NCI-H446 treated with DMSO at 0.1 percent for 48 hours (cell line): ENCODE results near the gene TMEM38B.

ENCODE experiments used
- DNase-seq: peaks from one replicate; lab custom pipeline; 2025; lab: John Stamatoyannopoulos, UW

Gene TMEM38B

GRCh38 chr9:105694190-105694847 is at the start of gene TMEM38B:
Gene TMEM38B, plus strand, starts transcription at chr9:105694541. Its CDS starts 120 bp downstream, at chr9:105694661.
- peak; percentile 48 for DNase-seq

GRCh38 chr9:105646879-105647594 is 47.3 kb upstream of the TMEM38B start:
- no peak for DNase-seq

DNA sequence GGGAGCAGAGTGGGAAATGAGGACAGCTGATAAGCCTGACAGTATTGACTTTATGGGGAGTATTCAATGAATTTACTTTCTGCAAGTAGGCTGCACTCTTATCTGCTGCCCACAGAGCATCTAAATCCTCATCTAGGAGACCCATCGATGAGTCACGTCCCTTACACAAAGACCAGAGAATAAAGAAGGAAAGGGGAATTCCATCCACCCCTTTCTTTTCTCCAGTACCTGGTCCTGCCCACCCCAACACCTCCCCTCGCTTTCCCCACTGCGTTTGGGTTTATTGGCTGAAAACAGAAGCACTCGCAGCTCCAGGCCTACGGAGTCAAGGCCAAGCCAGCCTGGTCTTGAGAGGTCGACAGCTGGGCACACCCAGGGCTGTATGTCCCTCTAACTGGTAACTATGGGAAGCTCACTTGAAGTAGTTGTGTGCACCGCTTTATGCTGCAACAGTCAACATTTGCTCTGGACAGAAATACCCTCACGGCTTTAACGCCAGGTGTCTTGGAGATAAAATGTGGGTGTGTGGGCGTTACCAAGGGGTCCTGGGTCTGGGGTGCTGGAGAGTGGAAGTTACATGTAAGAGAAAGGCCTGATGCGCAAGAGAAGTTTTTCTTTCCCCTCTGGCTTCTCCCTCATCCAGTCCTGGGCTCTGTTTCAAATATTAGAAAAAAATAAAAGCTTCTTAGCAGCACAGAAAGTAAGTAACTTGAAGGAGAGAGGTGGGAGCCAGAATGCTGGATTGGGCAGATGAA is 46.6 kb upstream of the TMEM38B start:
- DNase-seq = no peak

DNA sequence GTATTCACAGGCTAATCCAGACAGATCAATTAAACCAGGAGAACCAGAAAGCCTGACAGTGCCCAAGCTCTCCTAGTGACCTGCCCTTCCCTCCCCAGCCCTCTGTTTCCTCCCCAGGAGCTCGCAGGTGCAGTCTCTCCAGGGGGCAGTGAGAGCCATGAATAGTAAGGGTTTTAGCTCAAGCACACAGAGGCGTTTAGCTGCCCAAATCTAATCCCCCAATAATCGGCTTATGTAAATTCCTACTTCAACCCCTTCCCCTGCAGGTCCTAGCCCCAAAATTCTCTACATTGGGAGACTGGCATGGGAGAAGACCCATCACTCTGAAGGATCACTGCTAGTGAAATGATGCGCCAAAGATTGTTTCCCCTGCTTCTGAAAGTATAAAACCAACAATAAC is 42.5 kb upstream of the TMEM38B start:
- no peak for DNase-seq

DNA sequence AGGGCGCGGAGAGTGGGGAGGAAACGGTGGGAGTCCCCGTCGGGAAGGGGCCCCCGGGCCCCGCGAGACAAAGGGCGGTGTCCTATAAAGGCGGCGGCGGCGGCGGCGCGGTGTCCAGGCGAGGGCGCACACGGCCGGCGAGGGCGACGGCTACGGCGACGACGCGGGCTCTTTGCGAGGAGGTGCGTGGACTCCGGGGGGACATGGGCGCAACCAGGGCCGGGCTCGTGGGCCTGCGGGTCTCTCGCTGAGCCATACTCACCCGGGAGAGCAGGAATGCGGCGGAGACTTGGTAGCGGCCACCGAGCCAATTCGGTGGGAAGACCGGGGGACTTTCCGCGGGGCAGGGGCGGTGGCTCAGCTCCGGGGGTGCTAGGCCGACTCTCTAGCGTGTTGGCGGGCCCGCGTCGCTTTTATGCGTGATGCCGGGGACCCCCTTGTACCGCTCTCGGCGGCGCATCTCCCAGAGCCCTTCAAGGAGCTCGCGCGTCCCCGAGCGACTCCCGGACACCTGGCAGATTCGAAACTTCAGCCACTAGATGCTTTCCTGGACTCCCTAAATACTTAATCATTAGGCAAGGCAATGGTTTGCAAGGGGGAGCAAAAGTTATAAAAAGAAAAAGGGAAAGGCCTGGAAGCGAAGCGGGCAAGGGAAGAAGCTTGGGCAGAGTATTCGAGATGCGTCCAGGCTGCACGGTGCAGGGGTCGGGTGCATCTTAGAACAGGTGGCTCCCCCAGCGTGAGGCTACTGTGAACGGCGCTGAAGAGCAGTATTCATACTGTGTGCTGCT is 38.0 kb upstream of the TMEM38B start:
- no peak for DNase-seq

DNA sequence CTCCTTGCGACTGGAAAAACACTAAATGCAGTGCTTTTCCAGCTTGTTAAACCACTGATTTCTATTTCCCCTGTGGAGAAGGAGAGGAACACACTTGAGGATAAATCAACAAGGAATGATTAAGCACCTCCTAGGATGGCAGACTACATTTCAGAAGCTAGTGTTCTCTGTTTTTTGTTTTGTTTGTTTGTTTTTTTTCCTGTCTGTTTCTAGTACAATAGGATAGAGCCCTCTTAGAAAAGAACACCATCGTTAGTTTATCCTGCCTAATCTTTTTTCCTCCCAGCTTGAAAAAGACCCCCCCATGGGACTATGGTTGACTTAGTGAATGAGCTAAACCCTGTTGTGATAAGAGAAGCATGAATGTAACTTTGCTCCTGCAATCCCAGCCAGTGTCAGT is 36.0 kb upstream of the TMEM38B start:
- DNase-seq = no peak

DNA sequence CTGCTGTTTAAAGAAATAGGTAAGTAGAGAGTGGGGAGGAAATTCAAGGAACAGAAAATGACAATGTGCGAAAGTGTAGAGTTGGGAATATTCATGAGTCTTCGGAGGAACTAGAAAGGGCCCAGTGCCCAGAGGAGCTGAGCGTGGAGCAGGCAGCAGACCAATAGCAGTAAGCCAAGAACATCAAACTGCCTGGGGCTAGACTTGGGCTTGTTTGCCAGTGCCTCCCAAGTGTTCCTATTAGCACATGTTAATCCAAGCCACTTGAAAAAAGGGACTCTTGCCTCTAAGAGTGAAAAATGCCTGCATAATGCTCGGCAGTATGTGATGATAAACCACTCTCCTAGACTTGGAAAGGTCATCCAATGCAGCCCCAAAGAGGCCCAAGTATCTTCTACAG is 33.3 kb upstream of the TMEM38B start:
- DNase-seq = no peak

DNA sequence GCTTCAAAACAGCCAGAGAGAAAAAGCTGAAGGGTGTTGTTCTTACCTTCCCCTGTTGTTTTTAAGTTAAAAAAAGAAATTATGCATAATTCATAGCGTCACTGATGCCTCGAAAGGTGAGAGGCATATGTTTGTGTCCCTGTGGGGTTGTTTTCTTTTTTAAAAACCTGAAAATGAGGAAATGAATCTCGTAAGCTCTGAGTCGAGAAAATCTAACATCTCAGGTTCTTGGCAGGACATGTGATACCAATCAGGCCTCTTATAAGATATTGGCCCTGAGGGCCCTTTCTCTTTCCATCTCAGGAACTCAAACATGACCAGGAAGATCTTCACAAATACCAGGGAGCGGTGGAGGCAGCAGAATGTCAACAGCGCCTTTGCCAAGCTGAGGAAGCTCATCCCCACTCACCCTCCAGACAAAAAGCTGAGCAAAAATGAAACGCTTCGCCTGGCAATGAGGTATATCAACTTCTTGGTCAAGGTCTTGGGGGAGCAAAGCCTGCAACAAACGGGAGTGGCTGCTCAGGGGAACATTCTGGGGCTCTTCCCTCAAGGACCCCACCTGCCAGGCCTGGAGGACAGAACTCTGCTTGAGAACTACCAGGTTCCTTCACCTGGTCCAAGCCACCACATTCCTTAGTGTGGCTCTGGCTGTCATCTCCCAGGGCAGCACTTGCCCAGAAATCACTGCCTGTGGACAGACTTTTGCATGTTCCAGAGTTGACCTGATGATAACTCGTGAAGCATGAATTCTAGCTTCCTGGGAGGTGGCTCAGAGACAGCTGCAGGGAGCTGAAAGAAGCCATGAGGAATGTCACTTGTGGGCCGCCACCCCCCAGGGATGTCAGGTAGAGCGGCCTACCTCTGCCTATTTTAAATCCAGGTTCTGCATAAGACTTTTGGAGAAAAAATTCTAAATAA is 31.9 kb upstream of the TMEM38B start, which contains the start of gene TAL2:
TSS of gene TAL2 (plus strand) at position 274 of the 921 bp plus-strand sequence. CDS start at position 314, 40 bp downstream.
- DNase-seq = no peak

- DNase-seq = no peak
These were observed 30.4 kb upstream of the TMEM38B start for GRCh38 chr9:105663914-105664313.

DNA sequence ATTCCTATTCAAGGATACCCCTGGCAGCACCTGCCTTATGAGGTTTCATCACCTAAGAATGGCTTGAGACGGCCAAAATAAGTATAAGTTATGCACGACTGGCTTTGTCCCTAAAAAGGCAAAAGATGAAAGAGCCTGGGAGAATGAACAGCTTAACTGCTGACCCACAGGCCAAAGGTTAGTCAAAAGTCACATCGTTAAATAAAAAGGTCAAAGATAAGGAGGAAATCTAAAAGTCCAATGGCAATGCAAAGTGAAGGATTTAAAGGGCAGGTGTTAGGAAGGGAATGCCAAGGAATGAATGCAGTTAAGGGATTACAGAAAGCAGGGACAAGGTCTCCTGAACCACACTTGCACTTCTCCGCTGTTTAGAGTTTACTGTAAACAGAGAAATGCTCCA is 26.5 kb upstream of the TMEM38B start:
- DNase-seq = no peak

- no peak for DNase-seq
These were observed 24.0 kb upstream of the TMEM38B start for GRCh38 chr9:105670315-105670714.

DNA sequence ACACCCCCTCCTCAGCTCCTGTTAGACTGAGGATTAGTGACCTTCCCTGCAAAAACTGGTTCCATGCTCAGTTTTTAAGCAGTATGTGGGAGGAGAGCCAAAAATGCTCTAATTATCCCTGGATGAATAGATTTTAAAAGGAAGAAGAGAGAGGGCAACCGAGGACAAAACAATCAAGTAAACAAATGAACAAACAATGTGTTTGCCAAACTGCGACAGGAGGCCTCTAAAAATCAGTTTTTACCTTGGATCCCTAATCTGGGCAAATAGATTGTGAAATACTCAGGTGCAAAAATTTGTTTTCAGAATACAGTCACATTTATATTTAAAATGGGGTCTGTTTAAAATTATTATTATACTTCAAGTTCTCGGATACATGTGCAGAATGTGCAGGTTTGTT is 23.6 kb upstream of the TMEM38B start:
- DNase-seq = no peak

DNA sequence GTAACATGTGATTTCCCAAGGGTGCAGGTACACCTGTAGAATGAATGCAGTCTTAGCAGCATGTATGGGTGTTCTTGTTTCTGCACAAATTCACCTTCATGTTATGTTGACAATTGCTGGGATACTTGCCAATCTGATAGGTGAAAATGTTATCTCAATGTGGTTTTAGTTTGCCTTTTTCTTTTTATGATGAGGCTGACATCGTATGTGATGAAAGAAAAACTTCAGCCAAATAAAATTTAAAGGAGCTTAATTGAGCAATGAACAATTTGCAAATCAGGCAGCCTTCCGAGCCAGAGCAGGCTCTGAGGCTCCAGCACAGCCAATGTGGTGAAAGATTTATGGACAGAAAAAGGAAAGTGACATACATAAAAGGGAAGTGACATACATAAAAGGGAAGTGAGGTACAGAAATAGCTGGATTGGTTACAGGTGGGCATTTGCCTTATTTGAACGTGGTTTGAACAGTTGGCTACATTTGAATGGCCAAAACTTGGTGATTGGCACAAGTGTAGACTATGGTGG is 21.6 kb upstream of the TMEM38B start:
- DNase-seq = no peak

DNA sequence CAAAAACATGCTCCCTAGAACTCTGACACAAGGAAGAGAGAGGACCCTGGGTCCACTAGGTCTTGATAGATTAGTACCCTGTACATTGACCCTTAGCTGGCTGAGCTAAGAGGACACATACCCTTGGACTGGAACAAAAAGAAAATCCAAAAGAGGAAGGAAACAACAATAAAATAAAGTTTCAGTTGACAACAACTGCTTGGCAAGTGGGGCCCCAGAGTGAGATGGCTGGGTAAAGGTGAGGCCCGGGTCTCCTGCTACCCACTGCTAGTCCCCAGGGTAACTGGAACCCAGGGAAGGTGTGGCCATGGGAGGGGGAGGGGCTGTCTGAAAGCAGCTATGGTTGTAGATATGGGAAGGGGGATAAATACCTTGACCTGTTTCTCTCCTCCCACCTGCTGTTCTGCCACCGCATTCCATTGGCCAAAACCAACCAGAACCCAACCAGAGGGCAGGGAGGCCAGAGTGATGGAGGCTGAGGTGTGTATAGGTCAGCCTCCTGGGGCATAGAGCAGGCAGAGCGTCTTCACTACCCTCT is 20.4 kb upstream of the TMEM38B start:
- no peak for DNase-seq

DNA sequence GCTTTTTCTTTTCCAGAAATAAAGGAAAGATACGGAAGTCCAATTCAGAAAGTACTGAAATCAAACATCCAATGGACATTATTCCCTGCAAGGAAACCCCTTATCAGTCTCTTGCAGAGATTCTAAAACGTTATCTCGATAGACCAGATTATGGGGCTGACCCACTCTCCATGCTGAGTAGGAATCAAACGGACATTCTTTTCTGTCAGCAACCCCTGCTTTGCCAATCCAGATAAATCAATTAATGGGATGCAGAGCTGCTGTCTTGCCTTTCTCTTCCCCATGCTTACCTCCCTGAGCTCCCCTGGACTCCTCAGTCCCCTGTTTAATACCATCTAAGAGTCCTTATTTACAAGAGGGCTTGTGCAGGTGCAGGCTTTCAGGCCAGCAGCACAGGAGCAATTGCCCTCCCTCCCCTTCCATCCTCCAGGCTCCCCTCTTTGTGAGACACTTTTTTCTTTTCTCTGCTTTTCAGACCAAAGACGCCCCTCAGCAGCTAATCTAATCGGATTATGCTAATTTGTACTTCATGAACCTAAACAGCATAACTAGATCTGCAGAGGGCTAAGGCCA is 17.9 kb upstream of the TMEM38B start:
- no peak for DNase-seq

- no peak for DNase-seq
These were observed 16.2 kb upstream of the TMEM38B start for GRCh38 chr9:105678163-105678562.

DNA sequence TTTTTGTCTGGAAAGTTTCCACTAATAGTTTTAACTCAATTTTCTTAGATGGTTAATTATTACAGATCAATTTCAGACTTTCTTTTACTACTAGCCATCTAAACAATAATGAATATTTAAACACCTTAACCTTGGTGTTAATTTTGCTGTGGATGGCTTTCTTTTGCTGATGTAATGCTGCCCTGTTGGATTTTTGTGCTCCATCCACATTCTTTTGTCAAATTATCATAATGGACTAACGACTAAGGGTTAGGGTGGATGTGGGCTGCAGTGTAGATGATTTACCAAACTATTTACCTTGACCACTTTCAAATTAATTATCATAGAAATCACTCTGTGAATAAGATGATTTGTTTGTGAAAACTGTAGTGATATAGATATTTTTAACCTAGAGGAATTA is 15.6 kb upstream of the TMEM38B start:
- no peak for DNase-seq

GRCh38 chr9:105679257-105680022 is 14.9 kb upstream of the TMEM38B start:
- DNase-seq = no peak

- no peak for DNase-seq
These were observed 13.0 kb upstream of the TMEM38B start for GRCh38 chr9:105681313-105681712.
